SIG-M5 treated with dmso at 0.1 percent for 504 hours (cell line): ENCODE results near the gene ARNT2.

Experiments
- DNase-seq: peaks from one replicate; lab custom pipeline; 2025; ENCODE audit not compliant: unreplicated experiment; lab: John Stamatoyannopoulos, UW

Gene ARNT2

GRCh38 chr15:80464951-80465625 lies 60.9 kb downstream of the ARNT2 start:
- no peak for DNase-seq

GRCh38 chr15:80465626-80466005 lies 61.4 kb downstream of the ARNT2 start:
- no peak for DNase-seq

- DNase-seq: no peak
These were observed 62.4 kb downstream of the ARNT2 start for GRCh38 chr15:80466543-80466942.

GRCh38 chr15:80467311-80467714 lies 63.1 kb downstream of the ARNT2 start:
- no peak for DNase-seq

- DNase-seq: no peak
These were observed 64.6 kb downstream of the ARNT2 start for GRCh38 chr15:80468796-80469195.

- no peak for DNase-seq
These were observed 67.7 kb downstream of the ARNT2 start for GRCh38 chr15:80471881-80472280.

- peak; percentile 15 for DNase-seq
These were observed 69.4 kb downstream of the ARNT2 start for GRCh38 chr15:80473286-80474223.

GRCh38 chr15:80474224-80475215 lies 70.3 kb downstream of the ARNT2 start:
- no peak for DNase-seq

GRCh38 chr15:80475572-80475971 lies 71.4 kb downstream of the ARNT2 start:
- DNase-seq: no peak

GRCh38 chr15:80476036-80476435 lies 71.9 kb downstream of the ARNT2 start:
- no peak for DNase-seq

- no peak for DNase-seq
These were observed 73.9 kb downstream of the ARNT2 start for GRCh38 chr15:80478075-80478474.

GRCh38 chr15:80479191-80479590 lies 75.0 kb downstream of the ARNT2 start:
- no peak for DNase-seq

- no peak for DNase-seq
These were observed 76.1 kb downstream of the ARNT2 start for GRCh38 chr15:80480171-80480811.

- no peak for DNase-seq
These were observed 76.7 kb downstream of the ARNT2 start for GRCh38 chr15:80480909-80481308.

GRCh38 chr15:80482696-80483095 lies 78.5 kb downstream of the ARNT2 start:
- DNase-seq: no peak

- no peak for DNase-seq
These were observed 79.6 kb downstream of the ARNT2 start for GRCh38 chr15:80483725-80484161.

- no peak for DNase-seq
These were observed 80.2 kb downstream of the ARNT2 start for GRCh38 chr15:80484333-80484864.

GRCh38 chr15:80485370-80486164 lies 81.4 kb downstream of the ARNT2 start:
- DNase-seq: no peak

- DNase-seq: no peak
These were observed 83.7 kb downstream of the ARNT2 start for GRCh38 chr15:80487839-80488390.
